GM20431 (cell line): ENCODE measurements around the gene TLK1.

Experiments used
- in situ Hi-C: fragments of 300-500 bp; cut with MseI, MboI; formaldehyde crosslinking; loops from one replicate; pipeline ENCODE4 v1.15.0; 2020; ENCODE audit warnings: low sequenced_read_pairs; ENCODE audit not compliant: unreplicated experiment

Gene TLK1

DNA sequence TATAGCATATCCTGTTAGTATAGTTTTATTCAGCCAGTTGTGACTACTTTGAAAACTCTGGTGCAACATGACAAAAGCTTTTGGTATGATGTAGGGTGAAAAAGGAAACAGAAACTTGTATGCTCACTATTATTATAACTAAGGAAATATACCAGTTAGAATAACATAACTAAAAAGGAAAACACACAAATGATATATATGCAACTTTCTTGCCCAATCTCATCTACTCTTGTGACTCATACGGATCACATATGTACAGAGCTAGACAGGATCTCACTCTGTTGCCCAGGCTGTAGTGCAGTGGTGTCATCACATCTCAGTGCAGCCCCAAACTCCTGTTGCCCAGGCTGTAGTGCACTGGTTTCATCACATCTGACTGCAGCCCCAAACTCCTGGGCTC, 12.4 kb upstream of the TLK1 start:
- in situ Hi-C loops = loop anchor here (25.0 kb wide), 1 partner anchor 239 kb away; no protein-coding TSS in a partner anchor

DNA sequence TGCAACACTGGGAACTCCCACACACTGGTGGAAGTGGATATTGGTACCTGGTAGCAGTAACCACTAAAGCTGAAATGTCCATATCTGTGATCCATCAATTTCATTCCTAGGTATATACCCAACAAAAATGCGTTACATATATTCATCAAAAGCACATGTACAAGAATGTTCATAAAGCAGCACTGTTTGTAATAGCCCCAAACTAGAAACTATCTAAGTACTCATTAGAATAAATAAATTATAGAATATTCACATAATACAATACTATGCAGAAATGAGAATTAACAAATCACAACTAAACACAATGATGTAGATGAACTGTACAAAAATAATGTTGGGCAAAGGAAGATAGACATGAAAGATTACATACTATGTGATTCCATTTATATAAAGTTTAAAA, 11.1 kb upstream of the TLK1 start:
- in situ Hi-C loops = loop anchor here (25.0 kb wide), 1 partner anchor 240 kb away; no protein-coding TSS in a partner anchor

DNA sequence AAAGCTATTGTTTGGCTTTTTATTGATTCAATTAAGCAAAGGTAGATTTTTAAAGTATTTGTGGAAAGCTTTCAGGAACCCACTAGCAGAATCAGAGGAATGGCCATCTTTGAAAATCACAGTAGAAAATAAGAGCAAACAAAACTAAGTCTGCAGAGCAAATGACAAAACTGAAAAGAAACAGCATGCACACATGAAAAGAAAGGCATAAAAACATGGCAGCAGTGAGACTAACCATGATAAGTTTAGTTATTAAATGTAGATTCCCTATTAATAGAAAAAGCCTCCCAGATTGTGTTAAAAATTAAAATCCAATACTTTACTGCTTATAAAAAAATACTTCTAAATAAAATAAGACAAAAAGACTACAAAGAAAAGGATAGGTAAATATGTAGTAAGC, 9.1 kb upstream of the TLK1 start:
- in situ Hi-C loops = loop anchor here (25.0 kb wide), 1 partner anchor 242 kb away; no protein-coding TSS in a partner anchor

DNA sequence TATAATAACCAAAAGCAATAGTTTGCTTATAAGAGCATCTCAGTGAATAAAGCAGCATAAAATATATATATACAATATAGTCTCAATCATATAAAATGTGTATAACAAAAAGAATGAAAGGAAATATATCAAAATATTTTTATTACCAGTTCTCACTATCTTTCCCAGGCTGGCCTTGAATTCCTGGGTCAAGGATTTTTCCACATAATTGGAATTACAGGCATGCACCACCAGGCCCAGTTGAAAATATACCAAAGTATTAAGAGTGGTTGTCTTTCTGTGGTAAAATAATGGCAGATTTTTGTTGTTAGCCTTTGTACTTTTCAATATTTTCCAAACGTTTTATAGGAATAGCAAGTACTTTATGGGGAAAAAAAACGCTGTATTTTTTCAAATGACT, 8.6 kb upstream of the TLK1 start:
- in situ Hi-C loops = loop anchor here (25.0 kb wide), 1 partner anchor 243 kb away; no protein-coding TSS in a partner anchor

DNA sequence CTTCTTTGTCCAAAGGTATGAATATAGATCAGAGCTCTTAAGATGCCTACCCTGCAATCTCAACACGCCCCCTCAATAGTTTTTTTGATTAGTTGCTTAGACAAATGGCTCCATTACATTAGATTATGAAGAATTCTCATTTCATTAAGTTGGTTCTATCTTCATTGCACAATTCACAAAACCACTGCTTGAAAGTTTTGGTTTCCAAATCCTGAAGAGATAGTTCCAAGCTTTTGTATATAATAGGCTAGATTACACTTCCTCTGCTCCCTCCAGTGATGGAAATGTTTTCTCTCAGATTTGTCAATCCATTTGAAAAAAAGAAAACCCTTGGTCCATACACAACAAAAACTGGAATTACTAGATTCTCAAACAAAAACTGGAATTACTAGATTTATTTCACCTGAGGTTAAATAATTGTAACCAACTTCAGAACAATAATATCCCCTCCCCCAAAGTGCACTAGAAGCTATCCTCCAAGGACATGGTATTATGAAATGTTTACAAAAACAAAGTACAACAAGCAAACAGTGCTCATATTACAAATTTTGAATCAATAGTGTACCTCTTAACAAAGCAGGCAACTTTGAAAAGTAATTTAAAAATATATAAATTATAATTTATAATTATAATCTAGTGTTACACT, 6.8 kb upstream of the TLK1 start:
- in situ Hi-C loops = loop anchor here (25.0 kb wide), 1 partner anchor 245 kb away; no protein-coding TSS in a partner anchor

DNA sequence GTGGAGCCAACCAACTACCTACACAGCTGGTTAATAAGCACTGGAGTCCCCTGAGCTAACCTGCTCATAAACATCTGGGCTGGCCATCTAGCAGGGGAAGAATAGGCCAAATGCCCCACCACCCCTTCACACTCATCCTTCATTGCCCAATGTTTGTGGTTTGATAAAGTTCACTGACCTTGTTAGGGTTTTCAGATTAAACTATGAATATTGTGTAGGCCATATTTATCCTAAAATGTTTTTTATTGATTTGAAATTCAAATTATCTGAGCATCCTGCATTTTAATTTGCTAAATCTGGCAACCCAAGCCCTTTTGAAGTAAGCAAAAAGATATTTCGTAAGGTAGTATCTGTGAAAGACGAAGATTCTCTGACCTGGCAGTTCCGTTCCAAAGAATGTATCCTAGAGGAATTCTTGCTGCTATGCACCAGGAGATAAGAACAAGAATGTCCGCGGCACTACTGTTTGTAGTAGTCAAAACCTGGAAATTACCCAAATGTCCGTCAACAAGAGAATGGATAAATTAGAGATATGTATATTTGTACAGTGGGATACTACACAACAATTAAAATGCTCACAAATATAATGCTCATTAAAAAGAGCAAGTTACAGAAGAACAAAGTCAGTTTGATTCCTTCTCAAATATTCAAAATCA, 5.8 kb upstream of the TLK1 start:
- in situ Hi-C loops = loop anchor here (25.0 kb wide), 1 partner anchor 246 kb away; no protein-coding TSS in a partner anchor

DNA sequence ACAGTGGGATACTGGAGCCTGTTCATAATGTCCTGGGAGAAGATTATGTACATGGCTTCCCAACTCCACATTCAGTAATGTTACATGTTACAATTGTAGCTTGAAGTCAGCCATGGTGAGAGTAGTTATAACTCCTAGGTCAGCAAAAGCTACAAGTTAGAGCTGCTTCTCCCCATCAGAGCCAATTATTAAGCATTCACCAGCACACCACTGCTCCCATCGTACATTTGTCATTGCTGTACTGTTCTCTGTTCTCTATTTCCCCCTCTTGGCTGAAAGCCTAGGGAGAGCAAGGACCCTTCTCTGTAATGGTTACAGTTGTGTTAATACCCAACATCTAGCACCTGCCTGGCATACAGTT, 5.3 kb upstream of the TLK1 start:
- in situ Hi-C loops = loop anchor here (25.0 kb wide), 1 partner anchor 246 kb away; no protein-coding TSS in a partner anchor

DNA sequence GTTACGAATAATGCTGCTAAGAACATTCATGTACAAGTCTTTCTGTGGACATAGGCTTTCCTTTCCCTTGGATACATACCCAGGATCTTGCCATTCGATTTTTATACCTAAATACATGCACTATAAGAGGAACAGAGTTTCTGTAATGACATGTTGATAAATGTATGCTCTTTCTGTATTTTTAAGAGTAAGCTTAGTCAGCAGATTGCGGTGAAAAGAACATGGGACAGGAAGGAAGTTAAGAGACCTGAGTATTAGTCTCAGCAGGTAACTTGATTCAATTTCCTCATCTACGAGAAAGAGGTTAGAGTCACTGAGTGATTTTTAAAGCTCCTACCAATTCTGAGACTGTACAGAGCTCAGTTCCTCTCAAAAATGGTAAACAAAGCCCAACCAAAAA, 2.6 kb upstream of the TLK1 start:
- in situ Hi-C loops = loop anchor here (25.0 kb wide), 1 partner anchor 249 kb away; no protein-coding TSS in a partner anchor

DNA sequence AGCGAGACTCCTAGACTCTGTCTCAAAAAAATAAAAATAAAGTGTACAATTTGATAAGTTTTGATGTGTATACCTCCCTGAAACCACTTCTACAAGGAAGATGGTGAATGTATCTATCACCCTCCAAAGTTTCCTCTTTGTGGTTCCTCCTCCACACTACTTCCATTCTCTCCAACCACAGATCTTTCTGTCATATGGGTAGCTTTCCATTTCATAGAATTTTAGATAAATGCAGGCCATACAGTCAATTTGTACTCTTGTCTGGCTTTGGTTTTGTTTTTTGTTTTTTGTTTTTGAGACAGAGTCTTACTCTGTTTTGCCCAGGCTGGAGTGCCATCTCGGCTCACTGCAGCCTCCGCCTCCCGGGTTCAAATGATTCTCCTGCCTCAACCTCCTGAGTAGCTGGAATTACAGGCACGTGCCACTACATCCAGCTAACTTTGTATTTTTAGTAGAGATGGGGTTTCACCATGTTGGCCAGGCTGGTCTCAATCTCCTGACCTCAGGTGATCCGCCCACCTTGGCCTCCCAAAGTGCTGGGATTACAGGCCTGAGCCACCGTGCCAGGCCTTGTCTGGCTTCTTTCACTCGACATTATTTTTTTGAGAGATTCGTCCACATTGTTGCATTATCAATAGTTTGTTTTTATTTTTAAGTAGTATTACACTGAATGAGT, 2.0 kb upstream of the TLK1 start:
- in situ Hi-C loops = loop anchor here (25.0 kb wide), 1 partner anchor 250 kb away; no protein-coding TSS in a partner anchor

DNA sequence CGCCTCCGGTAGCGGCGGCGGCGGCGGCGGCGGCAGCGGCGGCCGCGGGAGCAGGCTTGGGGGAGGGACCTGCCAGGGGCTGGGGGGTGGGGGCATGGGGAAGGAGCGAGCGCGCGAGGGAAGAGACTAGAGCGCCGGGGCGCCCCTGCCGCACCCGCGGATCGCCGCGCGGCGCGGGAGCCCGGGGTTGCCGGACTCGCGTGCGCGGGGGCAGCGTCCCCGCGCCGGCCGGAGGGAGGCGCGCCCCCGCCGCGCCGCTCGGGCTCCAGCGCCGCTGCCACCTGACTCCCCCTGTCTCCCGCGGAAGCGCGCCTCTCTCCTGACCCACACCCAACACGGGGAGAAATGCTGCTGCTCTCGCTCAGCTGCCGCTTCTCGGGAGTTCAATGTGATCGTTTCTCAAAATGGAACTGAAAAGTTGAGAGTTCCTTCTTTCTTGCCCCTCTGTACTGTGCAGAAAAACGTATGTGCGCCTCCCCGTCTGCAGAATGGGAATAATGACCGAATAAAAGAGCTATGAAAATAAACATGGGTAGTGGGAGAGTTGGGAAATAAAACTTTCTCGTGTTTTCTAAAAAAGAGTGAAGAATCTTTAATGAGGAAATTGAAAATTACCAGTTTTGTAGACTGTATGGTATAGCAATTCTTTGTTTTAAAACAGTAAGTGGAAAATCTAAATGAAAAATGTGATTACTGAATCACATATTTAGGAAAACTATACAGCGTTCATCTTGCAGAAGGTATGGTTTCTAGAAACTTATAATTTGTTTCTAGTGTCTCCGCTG, 455 bp upstream of the TLK1 start:
- in situ Hi-C loops = loop anchor here (25.0 kb wide), 1 partner anchor 251 kb away; no protein-coding TSS in a partner anchor

DNA sequence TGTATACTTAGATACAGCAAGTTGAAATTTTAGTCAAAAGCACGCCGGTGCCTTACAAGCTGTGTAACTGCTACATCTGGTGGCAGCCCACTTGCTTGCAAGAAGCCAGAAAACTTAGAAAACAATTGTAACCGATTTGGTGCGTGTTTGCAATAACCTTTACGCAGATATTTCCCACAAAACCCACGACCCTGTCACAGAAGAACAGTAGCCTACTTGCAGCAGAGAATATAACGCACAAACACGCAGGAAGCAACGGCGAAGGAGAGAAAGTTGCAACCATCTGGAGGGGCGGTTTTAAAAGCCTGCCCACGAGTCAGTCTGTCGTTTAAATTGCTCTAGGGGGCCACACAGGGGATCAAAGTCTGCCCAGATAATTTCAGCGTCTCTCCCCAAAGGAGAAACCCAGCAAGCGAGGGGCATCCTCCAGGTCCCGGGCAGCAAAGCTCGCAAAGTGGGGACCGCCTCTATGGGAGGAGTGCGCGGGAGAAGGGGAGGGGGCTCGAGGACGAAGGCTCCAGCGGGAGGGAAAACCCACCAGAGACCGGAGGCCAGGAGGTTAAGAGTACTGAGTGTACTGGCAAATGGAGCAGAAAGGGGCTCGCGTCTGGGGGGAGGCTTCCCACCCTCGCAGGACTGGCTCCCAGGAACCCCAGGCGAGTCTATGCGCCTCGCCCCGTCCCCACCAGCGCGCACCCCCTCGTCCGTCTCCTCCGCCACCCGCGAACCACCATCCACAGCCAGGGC, 1.1 kb downstream of the TLK1 start:
- in situ Hi-C loops = loop anchor here (25.0 kb wide), 1 partner anchor 253 kb away; no protein-coding TSS in a partner anchor

DNA sequence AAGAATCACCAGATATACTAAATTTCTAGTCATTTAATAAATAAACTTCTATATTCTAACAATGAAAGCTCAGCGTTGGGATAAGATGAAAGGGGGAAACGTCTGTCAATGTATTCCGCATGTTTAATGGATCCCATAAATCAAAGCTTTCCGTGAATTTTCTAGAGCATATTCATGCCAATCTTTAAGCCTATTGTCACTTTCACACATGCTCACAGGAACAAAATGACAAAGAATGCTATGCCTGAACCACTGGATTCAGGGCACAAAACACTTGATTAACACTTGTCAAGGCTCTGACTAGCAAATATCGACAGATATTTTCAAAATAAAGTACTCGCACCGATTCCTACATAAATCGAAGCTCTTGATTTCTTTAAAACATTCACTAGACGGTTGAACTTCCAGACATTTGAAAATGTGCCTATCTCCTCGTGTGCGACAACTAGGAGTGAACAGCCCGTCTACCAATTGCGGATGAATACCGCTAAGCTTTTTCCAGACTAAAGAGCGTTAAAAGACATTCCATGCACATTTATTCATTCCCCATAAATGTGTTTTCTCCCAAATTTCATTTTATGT, 1.8 kb downstream of the TLK1 start:
- in situ Hi-C loops = loop anchor here (25.0 kb wide), 1 partner anchor 253 kb away; no protein-coding TSS in a partner anchor

DNA sequence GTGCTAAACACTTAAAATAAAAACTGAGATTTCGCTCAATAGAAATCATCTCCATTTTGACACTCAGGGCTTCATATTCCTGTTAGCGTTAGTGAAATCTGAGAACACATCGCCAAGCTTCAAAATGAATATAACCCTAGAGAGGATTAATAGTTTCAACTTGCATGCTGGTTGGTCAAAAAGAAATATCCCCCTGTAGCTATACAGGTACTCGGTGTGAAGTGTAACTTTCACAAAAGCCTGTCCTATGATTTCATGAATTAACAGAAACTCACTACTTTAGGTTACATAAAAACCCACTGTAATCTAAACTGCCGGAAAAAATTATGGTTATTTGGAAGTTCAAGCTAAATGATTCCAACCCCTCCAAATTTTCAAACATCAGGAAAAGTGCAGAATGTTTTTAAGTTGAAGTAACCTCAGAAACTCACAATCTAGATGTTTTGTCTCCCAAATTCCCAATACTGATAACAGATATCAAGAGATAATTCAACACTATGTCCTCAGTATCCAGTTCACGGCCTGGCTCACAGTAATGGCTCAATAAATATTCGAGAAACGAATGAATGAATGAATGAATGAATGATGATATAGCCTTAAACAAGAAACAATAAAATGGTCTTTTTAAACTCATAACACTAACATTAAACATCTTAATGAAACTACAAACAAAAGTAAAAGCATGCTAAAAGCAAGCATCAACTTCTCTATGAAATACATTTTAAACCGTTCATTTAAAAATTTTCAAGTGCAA, 2.5 kb downstream of the TLK1 start:
- in situ Hi-C loops = loop anchor here (25.0 kb wide), 1 partner anchor 254 kb away; no protein-coding TSS in a partner anchor

DNA sequence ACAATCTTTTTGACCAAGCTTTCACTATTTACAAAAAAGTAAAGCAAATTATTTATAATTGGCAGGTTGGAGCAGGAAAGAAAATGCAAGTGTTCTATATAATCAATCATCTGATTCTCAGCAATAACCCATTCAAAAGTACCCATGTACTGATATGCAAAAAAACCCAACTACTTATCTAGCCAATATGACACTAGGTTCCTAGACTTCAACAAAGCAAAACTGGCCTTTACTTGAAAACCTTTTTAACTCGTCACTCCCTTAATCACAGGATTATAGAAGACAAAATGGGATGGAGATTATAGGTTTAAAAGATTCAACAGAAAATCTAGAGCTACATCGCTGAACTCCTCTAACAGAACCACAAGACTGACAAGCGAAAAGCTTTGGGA, 3.6 kb downstream of the TLK1 start:
- in situ Hi-C loops = loop anchor here (25.0 kb wide), 1 partner anchor 255 kb away; no protein-coding TSS in a partner anchor

DNA sequence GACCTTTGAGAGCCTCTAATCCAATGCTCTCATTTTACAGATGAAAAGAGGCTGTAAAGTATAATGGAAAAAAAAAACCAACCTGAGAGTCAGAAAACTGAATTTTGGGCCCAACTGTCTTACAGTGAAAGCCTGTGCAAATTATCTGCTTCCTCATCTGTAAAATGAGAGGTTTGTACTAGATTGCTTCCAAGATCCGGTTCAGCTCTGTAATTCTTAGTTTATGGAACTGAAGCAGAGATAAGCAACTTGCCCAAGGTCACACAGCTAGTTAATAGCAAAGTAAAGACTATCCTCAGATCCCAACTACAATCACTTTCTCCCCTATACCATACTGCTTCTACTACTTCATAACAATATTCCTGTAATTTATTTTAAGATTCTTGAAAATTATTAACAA, 6.3 kb downstream of the TLK1 start:
- in situ Hi-C loops = loop anchor here (25.0 kb wide), 1 partner anchor 258 kb away; no protein-coding TSS in a partner anchor

DNA sequence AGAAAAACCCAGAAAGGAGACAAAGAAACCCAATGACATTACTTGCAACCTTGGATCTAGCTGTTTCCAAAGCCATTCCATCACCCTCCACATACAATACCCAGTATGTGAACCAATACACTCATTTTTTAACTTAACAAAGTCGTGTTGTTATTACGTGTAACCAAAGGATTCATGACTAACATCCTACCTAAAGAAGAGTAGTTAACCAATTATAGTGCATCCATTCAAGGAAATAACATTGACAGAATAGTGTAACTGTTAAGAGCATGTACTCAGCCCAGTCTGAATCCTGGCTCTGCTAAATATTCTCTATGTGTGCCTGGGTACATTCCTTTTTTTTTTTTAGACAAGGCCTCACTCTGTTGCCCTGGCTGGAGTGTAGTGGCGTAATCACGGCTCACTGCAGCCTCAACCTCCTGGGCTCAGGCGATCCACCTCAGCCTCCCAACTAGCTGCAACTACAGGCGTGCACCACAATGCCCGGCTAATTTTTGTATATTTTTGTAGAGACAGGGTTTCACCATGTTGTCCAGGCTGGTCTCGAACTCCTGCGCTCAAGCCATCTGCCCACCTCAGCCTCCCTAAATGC, 9.9 kb downstream of the TLK1 start:
- in situ Hi-C loops = loop anchor here (25.0 kb wide), 1 partner anchor 262 kb away; no protein-coding TSS in a partner anchor

DNA sequence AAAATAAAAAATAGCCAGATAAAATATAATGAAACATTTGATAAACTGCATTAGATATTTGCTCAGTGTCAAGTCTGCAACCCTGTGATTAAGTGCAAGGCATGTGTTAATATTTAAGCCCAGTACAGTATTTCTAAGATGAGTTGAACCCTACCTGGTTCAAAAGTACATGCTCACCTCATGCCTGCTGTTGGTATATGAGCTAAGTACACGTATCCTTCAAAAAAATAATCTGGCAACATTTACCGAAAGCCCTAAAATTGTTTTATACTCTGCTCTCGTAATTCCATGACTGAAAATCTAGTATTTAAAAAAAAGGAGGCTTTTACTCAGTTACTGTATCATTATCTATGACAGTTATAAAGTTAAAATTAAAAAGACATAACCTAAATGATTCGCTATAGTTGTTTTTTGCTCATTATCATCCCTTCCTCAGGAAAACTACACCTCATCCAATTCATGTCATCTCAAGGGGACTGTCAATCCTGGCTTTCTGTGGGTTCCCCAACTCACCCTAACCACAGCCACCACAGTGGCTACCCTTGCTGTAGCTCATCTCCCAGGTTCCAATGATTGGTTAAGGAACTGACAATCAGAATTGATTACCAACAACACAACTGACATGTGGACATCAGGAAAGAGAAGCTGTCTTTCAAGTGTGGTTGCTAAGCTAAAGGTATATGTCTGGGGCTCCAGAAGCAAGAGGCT, 10.6 kb downstream of the TLK1 start:
- in situ Hi-C loops = loop anchor here (25.0 kb wide), 1 partner anchor 262 kb away; no protein-coding TSS in a partner anchor
